Measurements from ENCODE around the gene SHISA7. TPM values are rescaled to one million over a fixed set of nuclear protein-coding genes. Genes with fewer than 3 reads are reported as not detected.

SHISA7 gene
- polyA plus RNA-seq, 2 of the 4 experiments (the other 2 are of a cell fraction): 0.01 TPM; not detected in 1

GRCh38 chr19:55390461-55390880 lies 52.6 kb downstream of the SHISA7 start:
- POLR2A ChIA-PET: interaction anchor here (0.8 to 6.5 kb wide), 5 partner anchors 15 to 273 kb away, joined by 3 to 55 read pairs (median 4); partner anchors contain the start of genes HSPBP1, PPP1R12C and UBE2S
- no peak for FAIRE-seq
- 83% methylated on average over 7 of the region's 7 CpGs for WGBS (ENCODE audit: missing lambda C conversion rate)
- no peak for DNase-seq (ENCODE audit: low read depth in 1 of 2, low spot score in 1 of 2)
- Histone ChIP-seq H3K27ac (peak overlapping the region in 1 of 2 experiments; percentile 99; a peak in 3 of 6 replicates), H3K9me3 (no peaks in the 10 kb centered on the region), H3K4me2 (peak overlapping the region; percentile 90; the same call in 2 of the 3 replicates), H3K4me1 (peaks cover 61% of the 10 kb centered on the region), H3K4me3 (no peak overlapping the region)
- ATAC-seq: no peak
- 0 out of 2 replicates have a peak, but pooled peaks have one; percentile 9 for TF ChIP-seq TFCP2L1 (CRISPR knock-in tag; IDR thresholded peaks at IDR 0.05)
- TF ChIP-seq GATA3 (IDR thresholded peaks at IDR 0.05; ENCODE audit: borderline replicate concordance): 0 out of 2 replicates have a peak, but pooled peaks have one; percentile 8
- TF ChIP-seq SREBF2 (IDR thresholded peaks at IDR 0.05): no peak
- CTCF ChIA-PET: interaction anchor here (0.8 to 7.0 kb wide), 9 partner anchors 12 to 257 kb away, joined by 3 to 38 read pairs (median 6); partner anchors contain the start of genes CCDC106 and UBE2S

GRCh38 chr19:55389386-55390317 lies 53.4 kb downstream of the SHISA7 start:
- ATAC-seq (no peak), DNase-seq (ENCODE audit: low read depth in 1 of 2, low spot score in 1 of 2) (no peak), FAIRE-seq (no peak)
- Histone ChIP-seq H3K4me2 (peak overlapping the region; percentile 90), H3K9me3 (no peaks in the 10 kb centered on the region), H3K4me3 (peak overlapping the region; percentile 89; the same call in 2 of the 3 replicates), H3K4me1 (peaks cover 64% of the 10 kb centered on the region), H3K27ac (peak overlapping the region; percentile 15 to 99; a peak in 3 of 6 replicates)
- WGBS (ENCODE audit: missing lambda C conversion rate): 90% methylated on average over 21 of the region's 21 CpGs
- TF ChIP-seq HOXB13 (CRISPR knock-in tag; IDR thresholded peaks at IDR 0.05; ENCODE audit: low read depth): no peak
- TF ChIP-seq REST (IDR thresholded peaks at IDR 0.05): no peak
- TF ChIP-seq BHLHE40 (IDR thresholded peaks at IDR 0.05; ENCODE audit: low read depth, low read length): no peak
- TF ChIP-seq POLR2A (IDR thresholded peaks at IDR 0.05; ENCODE audit: low read length): peak; percentile 29; the same call in 1 of the 2 replicates
- TF ChIP-seq HOXB5 (CRISPR knock-in tag; IDR thresholded peaks at IDR 0.05): no peak
- TF ChIP-seq ELK1 (IDR thresholded peaks at IDR 0.05; ENCODE audit: low read depth, low read length): no peak
- peak; percentile 39; the same call in 2 of the 3 replicates for TF ChIP-seq BCL3 (IDR thresholded peaks at IDR 0.05)
- TF ChIP-seq JUN (IDR thresholded peaks at IDR 0.05): peak; percentile 18 to 65; a peak in 3 of 5 replicates
- TF ChIP-seq CHD2 (IDR thresholded peaks at IDR 0.05; ENCODE audit: low read length, partially characterized antibody): no peak
- ChIA-PET CTCF (interaction anchor here (0.8 to 7.0 kb wide), 10 partner anchors 13 to 248 kb away, joined by 3 to 38 read pairs (median 4); partner anchors contain the start of gene UBE2S), POLR2A (interaction anchor here (0.6 to 6.5 kb wide), 6 partner anchors 16 to 233 kb away, joined by 3 to 55 read pairs (median 4); partner anchors contain the start of genes HSPBP1, IL11 and UBE2S)
